GM03348 (cell line): ENCODE results near the gene ZNF768.
"Not testable (repeated sequence)": the region's sequence is repeated elsewhere in the genome, so short reads cannot be mapped to it uniquely, and the experiment has no call there.

Experiments used
- DNase-seq: peaks from one replicate; pipeline ENCODE4 v3.0.0; 2012; ENCODE audit warnings: low spot score

Gene ZNF768

DNA sequence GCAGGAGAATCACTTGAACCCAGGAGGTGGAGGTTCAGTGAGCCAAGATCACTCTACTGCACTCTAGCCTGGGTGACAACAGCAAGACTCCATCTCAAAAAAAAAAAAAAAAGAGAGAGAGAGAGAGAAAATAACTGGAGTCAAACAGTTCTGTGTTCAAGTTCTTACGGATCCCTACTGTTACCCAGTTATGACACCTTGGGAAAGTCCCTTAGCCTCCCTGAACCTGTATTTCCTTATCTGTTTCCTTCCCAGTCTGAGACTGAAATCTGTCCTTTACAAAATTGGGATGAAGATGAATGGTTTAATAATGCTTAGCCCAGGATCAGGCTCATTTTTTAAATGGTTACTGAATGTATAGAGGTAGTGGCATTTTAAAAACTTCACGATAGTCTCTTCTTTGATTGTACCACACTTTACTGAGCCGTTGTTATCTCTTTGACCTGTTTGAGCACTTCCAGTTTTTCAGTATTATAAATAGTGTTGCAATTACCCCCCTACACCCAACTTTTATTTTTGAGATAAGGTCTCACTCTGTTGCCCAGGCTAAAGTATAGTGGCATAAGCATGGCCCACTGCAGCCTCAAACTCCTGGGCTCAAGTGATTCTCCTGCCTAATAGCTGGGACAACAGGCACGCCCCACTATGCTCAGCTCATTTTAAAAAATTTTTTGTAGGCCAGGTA, 17.1 kb downstream of the ZNF768 start:
- DNase-seq: no peak

GRCh38 chr16:30503403-30504296, 22.7 kb downstream of the ZNF768 start:
- DNase-seq: no peak

DNA sequence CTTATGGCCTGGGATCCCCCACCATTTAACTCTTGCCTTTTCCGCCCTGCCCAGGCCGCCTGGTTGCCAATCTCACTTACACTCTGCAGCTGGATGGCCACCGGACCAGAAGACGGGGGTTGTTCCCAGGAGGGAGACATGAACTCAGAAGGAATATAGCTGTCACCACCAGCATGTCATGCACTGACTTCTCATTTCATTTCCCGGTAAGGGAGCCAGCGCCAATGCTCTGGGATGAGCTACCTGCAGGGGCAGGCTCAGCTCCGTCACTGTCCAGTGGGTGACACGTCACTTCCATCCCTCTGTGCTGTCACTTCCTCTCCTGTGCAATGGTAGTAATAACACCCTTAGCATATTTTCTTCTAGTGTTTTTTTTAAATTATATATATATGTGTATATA, 27.1 kb downstream of the ZNF768 start:
- DNase-seq: no peak

DNA sequence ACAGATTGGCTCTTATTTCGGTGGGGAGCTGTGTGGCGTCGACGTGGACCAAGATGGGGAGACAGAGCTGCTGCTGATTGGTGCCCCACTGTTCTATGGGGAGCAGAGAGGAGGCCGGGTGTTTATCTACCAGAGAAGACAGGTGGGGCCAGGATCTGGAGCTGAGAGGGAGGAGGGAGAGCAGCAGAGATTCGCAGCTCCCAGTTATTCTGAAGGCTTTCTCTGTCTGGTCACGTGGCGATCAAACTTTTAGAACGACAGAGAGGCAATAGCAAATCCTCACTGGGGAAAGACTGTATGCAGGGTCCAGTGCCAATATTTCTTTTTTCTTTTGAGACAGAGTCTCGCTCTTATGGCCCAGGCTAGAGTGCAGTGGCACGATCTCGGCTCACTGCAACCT, 31.7 kb downstream of the ZNF768 start:
- DNase-seq: no peak

DNA sequence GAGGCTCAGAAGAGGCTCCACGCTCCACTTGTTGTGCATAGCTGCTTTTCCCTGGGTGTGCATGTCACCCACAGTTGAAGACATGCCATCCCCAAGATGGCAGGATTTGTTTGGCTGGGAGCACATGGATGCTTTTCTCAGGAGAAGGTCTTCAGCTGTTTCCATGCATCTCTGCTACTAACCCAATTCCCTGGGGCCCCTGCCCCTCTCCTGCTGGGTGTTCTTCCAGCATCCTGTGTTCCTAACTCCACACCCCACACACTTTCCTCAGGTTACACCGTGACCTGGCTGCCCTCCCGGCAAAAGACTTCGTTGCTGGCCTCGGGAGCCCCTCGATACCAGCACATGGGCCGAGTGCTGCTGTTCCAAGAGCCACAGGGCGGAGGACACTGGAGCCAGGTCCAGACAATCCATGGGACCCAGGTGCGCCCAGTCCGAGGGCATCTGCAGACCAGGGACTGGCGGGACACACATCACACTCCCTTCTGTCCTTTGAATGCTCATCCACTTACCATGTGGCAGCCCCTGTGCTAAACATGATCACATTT, 32.4 kb downstream of the ZNF768 start:
- no peak for DNase-seq

DNA sequence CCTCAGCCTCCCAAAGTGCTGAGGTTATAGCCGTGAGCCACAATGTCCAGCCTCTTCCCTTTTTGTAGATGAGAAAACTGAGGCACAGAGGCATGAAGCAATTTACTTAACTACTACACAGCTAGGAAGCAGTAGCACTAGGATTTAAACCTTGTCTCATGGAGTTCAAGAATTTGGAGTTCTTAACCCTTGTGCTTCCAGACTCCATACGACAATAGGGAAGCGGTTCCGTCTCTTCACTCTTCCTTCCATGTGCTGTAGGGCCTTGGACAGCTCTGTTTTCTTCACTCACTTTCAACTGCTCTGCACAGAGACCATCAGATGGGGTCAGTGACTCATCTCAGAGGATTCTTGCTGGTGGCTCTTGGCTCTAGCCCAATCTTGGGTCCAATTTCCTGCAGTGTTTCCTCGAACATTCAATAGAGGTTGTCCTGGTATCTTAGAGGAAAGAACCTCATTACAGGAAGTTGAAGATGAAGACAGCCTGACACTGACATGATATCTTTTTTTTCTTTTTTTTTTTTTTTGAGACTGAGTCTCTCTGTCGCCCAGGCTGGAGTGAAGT, 34.5 kb downstream of the ZNF768 start:
- DNase-seq: peak; percentile 68

- no peak for DNase-seq
Measured at GRCh38 chr16:30491229-30491628, 35.1 kb downstream of the ZNF768 start.

DNA sequence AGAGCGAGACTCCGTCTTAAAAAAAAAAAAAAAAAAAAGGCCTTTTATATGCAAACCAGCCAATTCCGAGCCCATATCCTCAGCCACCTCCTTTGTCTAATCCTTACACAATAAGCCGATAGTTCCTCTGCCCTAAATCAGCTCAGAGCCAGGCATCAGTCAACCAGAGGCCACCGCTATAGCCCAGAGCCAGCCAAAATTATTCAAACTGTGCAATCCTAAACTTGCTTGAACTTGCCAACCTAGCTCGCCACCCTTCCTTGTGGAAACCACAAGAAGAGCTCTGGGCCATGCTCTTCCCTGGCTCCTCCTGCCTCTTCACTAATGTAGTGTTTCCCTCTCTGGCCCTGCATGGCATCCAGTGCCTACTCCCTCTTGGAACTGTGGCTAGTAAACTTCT, 36.2 kb downstream of the ZNF768 start:
- no peak for DNase-seq

DNA sequence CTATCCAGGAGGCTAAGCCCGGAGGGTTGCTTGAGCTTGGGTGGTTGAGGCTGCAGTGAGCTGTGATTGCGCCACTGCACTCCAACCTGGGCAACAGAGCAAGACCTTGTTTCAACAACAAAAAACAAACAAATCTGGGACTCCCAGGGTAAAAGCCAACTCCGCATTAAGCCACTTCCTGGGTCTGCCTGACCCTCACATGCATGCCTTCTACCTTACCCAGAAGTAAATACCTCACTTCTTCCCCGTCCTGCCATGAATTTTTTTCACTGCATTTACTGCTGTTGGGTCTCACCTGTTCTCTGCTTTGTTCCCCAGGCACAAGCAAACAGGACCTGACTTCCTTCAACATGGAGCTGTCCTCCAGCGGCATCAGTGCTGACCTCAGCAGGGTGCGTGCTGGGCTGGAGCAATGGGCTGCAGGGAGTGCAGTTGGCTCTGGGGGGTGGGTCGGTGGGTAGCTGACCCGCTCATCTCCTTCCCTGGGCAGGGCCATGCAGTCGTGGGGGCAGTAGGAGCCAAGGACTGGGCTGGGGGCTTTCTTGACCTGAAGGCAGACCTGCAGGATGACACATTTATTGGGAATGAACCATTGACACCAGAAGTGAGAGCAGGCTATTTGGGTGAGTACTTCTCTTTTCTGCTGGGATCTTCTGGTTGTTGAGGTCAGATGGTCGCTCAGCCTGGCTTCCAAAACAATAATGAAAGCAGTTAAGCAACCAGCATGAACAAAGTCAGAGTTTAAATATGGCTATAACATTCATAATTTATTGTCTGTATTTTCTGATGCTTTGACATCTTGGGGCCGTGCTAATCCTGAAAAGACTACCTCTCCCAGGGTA, 37.4 kb downstream of the ZNF768 start:
- no peak for DNase-seq

DNA sequence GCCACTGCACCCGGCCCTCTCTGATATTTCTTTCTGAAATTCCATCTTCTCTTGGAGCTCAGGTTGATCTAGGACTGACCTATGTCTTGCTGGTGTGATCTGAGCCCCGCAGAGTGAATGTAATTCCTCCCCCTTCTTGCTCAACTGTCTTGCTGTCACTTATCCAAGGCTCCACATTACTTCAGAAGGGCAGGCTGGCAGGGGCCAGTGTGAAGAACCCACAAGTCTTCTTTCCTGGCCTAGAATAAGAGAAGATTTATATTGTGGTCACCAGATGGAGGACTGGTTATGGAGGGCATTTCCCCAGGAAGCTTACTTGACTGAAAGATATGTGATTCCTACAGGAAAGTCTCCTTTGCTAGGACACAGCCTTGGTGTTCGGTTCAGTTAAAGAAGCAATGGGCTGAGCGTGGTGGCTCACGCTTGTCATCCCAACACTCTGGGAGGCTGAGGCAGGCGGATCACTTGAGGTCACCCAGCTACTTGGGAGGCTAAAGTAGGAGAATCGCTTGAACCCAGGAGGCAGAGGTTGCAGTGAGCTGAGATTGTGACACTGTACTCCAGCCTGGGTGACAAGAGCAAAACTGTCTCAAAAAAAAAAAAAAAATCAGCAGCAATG, 40.4 kb downstream of the ZNF768 start:
- DNase-seq: peak; percentile 53

GRCh38 chr16:30484887-30485286, 41.5 kb downstream of the ZNF768 start:
- no peak for DNase-seq

DNA sequence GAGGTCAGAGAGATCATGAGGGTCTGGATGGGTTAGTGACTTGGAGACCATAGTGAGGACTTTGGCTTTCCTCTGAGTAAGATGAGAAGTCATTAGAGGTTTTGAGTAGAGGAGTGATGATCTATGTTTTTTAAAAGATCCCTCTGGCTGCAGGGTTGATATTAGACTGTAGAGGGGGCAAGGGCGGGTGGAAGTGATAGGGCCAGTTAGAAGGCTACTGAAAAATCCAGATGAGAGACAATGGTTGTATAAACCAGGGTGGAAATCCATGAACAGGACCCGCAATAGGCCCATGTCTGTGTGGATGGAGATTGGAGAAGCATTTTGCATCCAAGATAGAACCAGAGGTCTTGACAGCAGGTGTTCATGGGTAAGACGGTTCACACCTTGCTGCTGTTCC, 44.0 kb downstream of the ZNF768 start:
- no peak for DNase-seq

- DNase-seq: no peak
Measured at GRCh38 chr16:30481381-30481780, 45.0 kb downstream of the ZNF768 start.

GRCh38 chr16:30478766-30479478, 47.4 kb downstream of the ZNF768 start:
- no peak for DNase-seq

DNA sequence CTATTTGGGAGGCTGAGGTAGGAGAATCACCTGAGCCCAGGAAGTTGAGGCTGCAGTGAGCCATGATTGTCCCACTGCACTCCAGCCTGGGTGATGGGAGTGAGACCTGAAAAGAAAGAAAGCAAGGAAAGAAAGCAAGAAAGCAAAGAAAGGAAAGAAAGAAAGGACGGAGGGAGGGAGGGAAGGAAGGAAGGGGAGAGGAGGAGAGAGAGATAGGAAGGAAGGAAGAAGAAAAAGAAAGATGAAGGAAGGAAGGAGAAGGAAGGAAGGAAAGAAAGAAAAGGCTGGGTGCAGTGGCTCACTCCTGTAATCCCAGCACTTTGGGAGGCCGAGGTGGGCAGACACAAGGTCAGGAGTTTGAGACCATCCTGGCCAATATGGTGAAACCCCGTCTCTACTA, 48.6 kb downstream of the ZNF768 start:
- DNase-seq: not testable (repeated sequence)

DNA sequence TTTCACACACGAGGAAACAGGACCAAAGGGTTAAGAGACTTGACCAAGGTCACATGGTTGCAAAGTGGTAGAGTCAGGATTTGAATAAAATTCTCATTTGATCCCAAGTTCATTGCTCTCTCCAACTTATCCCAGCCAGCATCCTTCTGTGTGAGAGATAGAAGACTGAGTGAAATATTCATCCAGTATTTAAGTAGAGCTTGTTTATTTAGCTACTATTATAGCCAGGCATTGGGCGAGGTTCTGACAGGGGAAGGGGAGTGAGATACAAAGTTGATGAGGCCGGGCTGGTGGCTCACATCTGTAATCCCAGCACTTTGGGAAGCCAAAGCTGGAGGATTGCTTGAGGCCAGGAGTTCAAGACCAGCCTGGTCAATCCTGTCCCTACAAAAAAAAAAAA, 49.4 kb downstream of the ZNF768 start:
- no peak for DNase-seq

- DNase-seq: no peak
Measured at GRCh38 chr16:30474684-30475083, 51.7 kb downstream of the ZNF768 start.

DNA sequence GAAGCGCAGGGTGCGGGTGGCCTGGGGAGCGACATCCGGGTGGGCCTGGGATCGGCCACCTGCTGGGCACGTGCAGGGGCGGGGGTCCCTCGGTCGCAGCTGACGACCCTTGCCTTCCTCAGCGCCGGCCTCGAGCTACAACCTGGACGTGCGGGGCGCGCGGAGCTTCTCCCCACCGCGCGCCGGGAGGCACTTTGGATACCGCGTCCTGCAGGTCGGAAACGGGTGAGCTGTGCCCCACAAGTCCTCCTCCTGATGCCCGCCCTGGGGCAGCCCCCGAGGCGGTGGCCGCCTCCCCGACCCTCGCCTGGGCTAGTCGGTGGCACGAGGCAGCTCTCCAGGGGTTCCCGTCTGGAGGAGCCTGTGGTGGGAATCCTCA, 52.3 kb downstream of the ZNF768 start:
- DNase-seq: no peak
